A673 (cell line): ENCODE results near the gene TFF2.

Experiments
- EZH2 ChIP-seq: fragments of 200-600 bp; sonication (generic); IDR thresholded peaks from 2 replicates; pipeline ENCODE4 v1.6.1; 2017; ENCODE audit warnings: borderline replicate concordance, low read depth, mild to moderate bottlenecking, mixed read lengths, antibody characterized with exemption, low read length; ENCODE audit not compliant: poor library complexity, severe bottlenecking
- TF ChIP-seq, protein P1 (sequence below): fragments of 300-800, 200-600 bp; sonication (generic); conservative IDR thresholded peaks from 2 replicates; pipeline ENCODE4 v1.5.1; 2017; ENCODE audit warnings: low read depth, mild to moderate bottlenecking, antibody characterized with exemption, low read length, moderate library complexity, mixed read lengths

DNA sequence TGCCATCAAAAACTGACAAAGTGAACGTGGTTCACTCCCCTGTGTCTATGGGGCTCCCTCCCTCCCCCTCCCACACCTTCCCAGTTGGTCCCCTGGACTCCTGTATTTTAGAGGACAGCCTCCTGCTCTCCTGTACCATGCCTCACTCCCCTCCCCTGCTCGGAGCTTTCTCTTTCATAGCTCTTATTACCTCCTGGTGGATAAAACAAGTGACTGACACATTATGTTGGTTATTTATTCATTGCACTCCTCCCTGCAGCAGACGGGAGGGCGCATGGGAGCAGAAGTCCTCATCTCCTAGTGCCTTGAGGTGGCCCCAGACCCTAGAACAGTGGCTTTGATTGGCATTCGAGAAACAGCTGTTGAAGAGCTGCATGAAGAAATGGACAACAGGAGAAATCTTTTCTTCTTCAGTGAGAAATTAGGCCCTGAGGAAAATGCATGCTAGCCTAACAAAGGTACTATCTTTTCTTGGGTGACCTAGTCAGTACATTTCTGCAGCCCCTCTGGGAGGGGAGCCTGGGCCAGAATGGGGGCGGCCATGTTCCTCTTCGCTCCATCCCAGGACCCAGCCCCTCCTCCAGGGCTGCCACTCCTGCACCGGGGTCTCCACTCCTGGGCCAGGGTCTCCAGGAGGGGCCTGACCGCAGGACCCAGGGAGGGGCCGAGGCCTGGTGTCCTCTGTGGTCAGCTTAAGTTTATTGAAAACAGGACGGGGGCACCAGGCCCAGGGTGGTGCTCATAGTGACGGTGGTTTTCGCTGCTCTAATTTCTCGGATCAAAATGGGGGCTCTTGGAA lies 16.8 kb upstream of the TFF2 start:
- TF ChIP-seq, protein P1, sequence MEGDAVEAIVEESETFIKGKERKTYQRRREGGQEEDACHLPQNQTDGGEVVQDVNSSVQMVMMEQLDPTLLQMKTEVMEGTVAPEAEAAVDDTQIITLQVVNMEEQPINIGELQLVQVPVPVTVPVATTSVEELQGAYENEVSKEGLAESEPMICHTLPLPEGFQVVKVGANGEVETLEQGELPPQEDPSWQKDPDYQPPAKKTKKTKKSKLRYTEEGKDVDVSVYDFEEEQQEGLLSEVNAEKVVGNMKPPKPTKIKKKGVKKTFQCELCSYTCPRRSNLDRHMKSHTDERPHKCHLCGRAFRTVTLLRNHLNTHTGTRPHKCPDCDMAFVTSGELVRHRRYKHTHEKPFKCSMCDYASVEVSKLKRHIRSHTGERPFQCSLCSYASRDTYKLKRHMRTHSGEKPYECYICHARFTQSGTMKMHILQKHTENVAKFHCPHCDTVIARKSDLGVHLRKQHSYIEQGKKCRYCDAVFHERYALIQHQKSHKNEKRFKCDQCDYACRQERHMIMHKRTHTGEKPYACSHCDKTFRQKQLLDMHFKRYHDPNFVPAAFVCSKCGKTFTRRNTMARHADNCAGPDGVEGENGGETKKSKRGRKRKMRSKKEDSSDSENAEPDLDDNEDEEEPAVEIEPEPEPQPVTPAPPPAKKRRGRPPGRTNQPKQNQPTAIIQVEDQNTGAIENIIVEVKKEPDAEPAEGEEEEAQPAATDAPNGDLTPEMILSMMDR = no peak
- TF ChIP-seq EZH2 = no peak
